HG03442 (cell line): ENCODE data around the gene SLC39A8.
A peak's percentile ranks its signal among the peaks of the same experiment; 100 is the strongest.
"Not testable (repeated sequence)": the region's sequence is repeated elsewhere in the genome, so short reads cannot be mapped to it uniquely, and the experiment has no call there.

ENCODE experiments used
- ATAC-seq: cut with Tn5 transposase; IDR thresholded peaks from one replicate; pipeline ENCODE4 v1.9.1; 2021; ENCODE audit warnings: mild to moderate bottlenecking, moderate library complexity; ENCODE audit not compliant: unreplicated experiment

The SLC39A8 gene

DNA sequence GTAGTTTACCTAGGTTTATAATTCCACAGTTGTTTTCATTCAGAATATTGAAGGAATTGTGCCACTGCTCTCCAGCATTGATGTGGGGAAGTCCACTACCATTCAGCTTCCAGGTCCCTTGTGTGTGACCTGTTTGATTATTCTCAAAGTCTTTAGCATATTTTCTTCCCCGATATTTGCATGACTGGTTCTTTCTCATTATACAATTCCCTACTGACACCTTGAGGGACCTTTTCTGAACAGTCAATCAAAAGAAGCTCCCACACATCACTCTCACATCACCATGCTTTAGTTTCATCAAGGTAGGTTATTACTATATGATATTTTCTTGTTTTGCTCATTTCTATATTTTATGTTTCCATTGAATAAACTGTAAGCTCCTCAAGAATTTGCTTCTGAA, 44.1 kb downstream of the SLC39A8 start:
- no peak for ATAC-seq

GRCh38 chr4:102299354-102300107, 45.8 kb downstream of the SLC39A8 start:
- ATAC-seq = peak; percentile 88

DNA sequence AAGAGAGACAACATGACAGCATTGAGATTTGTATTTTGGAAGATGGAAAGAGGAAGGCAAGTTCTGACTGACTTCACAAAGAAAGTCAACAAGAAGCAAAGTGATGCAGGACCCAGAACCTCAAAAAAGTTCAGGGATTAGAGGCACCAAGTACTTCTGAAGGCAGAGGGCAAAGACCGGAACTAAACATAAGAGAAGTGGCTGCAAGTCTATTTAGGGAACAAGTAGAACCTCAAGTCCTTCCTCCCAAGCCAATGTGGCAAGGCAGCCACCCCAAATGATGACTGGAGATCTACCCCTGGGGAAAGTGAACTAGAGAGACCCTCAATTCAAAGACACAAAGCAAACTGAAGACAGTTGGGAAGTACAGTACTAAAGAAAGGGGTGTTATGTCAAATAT, 46.6 kb downstream of the SLC39A8 start:
- no peak for ATAC-seq

DNA sequence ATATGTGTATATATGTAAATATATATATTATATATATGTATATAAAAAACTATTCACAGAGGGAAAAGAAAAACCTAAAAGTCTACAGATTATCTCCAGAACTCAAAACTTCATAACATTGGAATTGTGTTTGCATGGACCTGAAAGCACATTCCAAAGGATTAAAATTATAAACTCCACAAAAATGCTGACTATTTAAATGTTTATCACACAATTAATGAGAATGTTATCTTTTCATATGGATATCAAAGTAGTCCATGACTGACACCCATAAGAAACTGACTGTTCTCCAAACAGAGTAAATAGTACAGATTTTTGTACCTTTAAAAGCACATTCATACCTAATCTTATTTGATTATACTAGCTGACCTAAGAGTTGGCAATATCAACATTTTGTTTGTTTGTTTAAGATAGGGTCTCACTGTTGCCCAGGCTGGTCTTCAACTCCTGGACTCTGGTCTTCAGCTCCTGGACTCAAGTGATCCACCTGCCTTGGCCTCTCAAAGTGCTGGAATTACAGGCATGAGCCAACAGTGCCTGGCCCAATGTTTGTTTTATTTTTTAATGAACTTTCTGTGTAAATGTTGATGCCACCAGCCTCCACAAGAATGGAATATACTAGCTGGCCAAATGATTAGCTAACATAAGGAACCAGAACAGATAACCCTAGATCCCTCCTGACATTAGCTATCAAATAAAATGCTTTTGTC, 50.0 kb downstream of the SLC39A8 start:
- ATAC-seq = no peak

GRCh38 chr4:102288497-102288896, 56.8 kb downstream of the SLC39A8 start:
- no peak for ATAC-seq

DNA sequence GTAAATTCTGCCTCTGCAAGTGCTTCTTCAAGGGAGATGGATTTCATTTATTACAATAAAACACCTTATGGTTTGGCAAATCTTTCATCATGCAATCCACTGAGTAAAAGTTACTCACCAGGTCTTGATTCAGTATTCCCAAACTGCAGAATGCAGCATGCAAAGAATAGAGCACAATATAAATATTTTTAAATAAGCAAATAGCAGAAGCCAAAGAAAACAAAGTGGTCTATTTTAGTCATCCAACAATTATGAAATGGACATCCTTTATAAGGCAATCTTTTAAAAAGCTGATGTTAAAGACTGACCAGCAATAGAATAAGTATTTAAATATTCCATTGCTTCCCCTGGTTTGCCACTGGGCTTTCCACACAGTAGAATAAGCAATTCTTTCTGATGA, 59.5 kb downstream of the SLC39A8 start:
- ATAC-seq = no peak

DNA sequence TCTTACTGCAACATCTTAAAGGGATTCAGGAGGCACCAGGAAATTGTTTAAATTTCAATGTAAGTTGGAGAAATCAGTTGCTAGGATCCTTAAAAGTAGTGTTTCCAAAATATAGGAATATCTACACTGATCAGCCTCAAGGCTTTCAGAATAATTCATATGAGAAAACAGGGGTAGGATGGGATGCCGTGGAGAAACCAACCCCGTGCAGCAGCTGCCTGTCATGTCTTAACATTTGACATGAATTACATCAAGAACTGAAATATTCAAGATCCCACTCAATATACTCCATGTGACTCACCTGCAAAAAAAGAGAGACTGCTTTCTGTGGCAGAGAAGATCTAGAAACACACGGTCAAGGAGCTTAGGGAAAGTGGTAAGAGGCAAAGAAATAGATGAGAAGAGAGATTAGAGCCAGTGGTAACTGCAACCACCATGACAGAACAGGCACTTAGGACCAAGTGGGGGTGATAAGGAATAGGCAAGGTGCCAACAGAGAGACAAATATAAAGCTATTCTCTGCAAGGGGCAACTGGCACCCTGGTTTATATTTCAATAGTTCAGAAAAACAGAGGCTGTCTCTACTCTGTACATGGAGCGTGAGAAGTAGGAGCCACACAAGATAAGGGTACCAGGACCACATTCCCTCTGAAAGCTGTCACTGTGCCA, 64.0 kb downstream of the SLC39A8 start:
- ATAC-seq = no peak

- ATAC-seq = not testable (repeated sequence)
Measured at GRCh38 chr4:102273317-102273716, 72.0 kb downstream of the SLC39A8 start.

- ATAC-seq = no peak
Measured at GRCh38 chr4:102272318-102272717, 73.0 kb downstream of the SLC39A8 start.

GRCh38 chr4:102268355-102268754, 76.9 kb downstream of the SLC39A8 start:
- ATAC-seq = no peak

DNA sequence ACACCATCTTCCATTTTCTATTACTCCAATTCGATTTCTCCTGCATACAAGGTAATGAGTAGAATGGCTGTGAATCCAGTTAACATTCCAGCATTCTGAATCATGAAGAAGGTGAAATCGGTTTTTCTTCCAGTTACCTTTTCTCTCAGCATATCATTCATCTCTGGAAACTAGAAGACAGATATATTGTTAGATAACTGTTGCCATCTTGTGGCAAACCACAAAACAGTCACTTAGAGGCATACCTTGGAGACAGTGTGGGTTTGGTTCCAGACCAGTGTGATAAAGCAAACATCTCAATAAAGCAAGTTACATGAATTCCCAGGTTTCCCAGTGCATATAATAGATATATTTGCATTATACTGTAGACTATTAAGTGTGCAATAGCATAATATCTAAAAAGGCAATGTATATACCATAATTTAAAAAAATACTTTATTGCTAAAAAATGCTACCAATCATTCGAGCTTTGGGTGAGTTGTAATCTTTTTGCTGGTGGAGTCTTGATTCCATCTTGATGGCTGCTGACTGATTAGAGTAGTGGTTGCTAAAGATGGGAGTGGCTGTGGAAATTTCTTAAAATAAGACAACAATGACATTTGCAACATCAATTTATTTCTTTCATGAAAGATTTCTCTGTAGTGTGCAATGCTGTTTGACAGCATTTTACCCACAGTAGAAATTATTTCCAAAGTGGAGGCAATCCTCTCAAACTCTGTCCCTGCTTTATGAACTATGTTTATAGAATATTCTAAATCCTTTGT, 82.1 kb downstream of the SLC39A8 start:
- peak; percentile 93 for ATAC-seq

- no peak for ATAC-seq
Measured at GRCh38 chr4:102259702-102260101, 85.6 kb downstream of the SLC39A8 start.

DNA sequence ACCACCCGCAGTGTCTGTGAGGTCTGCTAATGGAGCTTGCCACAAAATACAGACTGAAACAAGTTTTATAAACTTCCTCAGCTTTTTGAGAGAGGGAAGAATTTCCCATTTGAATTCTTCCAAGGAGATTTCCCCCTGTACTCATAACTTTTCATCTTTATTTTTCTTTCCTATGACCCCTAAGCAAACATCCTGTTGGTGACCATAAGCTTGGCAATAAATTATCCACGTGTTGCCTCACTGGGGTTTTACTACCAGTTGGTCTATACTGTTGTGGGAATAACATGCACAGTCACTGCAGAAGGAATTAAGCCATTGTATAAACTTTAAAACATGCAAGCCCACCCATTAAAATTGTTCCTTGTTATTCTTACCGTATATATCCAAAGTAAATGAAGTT, 86.2 kb downstream of the SLC39A8 start:
- ATAC-seq = no peak

GRCh38 chr4:102256321-102256720, 89.0 kb downstream of the SLC39A8 start:
- ATAC-seq = no peak

- no peak for ATAC-seq
Measured at GRCh38 chr4:102253860-102254259, 91.4 kb downstream of the SLC39A8 start.

DNA sequence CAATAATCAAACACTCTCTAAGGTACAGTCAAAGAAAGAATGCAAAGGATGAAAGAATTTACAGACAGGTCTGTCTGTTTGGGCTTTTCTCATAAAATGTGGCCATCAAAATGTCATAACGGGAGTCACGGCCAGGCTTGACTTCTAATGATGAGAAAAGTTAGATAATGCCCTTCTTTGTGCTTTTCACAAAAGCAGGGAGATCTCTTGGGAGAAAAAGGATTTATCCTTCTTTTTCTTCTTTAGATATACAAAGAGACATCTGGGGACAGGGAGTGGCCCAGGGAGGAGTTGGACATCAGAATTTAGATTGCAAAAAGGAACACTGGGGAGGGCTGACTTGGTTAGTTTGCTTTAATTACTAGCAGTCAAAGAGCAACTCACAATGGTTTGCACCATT, 93.1 kb downstream of the SLC39A8 start:
- ATAC-seq = no peak

DNA sequence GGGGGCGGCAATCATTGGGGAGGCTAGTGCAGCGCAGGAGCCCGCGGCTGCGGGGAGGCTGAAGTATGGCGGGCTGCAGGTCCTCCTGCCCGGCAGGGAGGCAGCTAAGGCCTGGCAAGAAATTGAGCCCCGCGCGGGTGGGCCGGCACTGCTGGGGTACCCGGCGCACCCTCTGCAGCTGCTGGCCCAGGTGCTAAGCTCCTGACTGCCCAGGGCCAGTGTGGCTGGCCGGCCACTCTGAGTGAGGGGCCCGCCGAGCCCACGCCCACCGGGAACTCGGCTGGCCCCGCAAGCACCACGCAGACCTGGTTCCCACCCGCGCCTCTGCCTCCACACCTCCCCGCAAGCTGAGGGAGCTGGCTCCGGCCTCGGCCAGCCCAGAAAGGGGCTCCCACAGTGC, 94.9 kb downstream of the SLC39A8 start:
- no peak for ATAC-seq

GRCh38 chr4:102247041-102247440, 98.2 kb downstream of the SLC39A8 start:
- no peak for ATAC-seq

- no peak for ATAC-seq
Measured at GRCh38 chr4:102246416-102246815, 98.9 kb downstream of the SLC39A8 start.

- ATAC-seq = no peak
Measured at GRCh38 chr4:102244878-102245535, 100.3 kb downstream of the SLC39A8 start.

- not testable (repeated sequence) for ATAC-seq
Measured at GRCh38 chr4:102243296-102243695, 102.0 kb downstream of the SLC39A8 start.
